A549 (cell line): ENCODE results near the gene ANGEL2. TPM values are rescaled to one million over a fixed set of nuclear protein-coding genes. Genes with fewer than 3 reads are reported as not detected.

Experiments
- ATAC-seq, 2 experiments: fragments of 200-7000 bp in 1 of 2; fragments of >200 bp in 1 of 2; cut with Nextera tagmentation in 1 of 2; cut with Tn5 transposase in 1 of 2; 3 replicates each; pipeline versions ENCODE4 v1.8.0 to v1.9.1; 2018 to 2020; ENCODE audit warnings: mild to moderate bottlenecking in 1 of 2, moderate library complexity in 1 of 2
- CTCF ChIA-PET: fragments of 300-600 bp; sonication (Branson Sonifier 250); formaldehyde crosslinking; extraction: SDS; loops from one replicate; lab custom pipeline; 2021; ENCODE audit warnings: antibody characterized with exemption, inconsistent platforms; lab: Yijun Ruan, JAX
- POLR2A ChIA-PET: fragments of 350-600 bp; formaldehyde crosslinking; extraction: SDS; loops from one replicate; lab custom pipeline; 2021; ENCODE audit warnings: antibody characterized with exemption, inconsistent platforms; lab: Yijun Ruan, JAX
- DNase-seq, 2 experiments: peaks; one replicate each; pipeline versions ENCODE4 v3.0.0 to v3.0.0-alpha.2; 2011 to 2016; ENCODE audit warnings: low read depth in 1 of 2, low spot score in 1 of 2
- FAIRE-seq: peaks from 2 replicates; lab custom pipeline; 2011; peaks lifted over from hg19 to GRCh38; lab: Jason Lieb, UNC
- H3K27ac ChIP-seq, 2 experiments: fragments of >200 bp; sonication (Bioruptor Twin); formaldehyde crosslinking; 3 replicates each; pipeline ENCODE4 v1.5.1; 2016 to 2017
- H3K4me1 ChIP-seq: fragments of >200 bp; sonication (Bioruptor Twin); formaldehyde crosslinking; 3 replicates; pipeline ENCODE4 v1.6.1; 2016
- H3K4me2 ChIP-seq: fragments of >200 bp; sonication (Bioruptor Twin); formaldehyde crosslinking; 3 replicates; pipeline ENCODE4 v1.6.1; 2016
- H3K4me3 ChIP-seq: fragments of >200 bp; sonication (Bioruptor Twin); formaldehyde crosslinking; 3 replicates; pipeline ENCODE4 v1.5.1; 2016
- H3K9me3 ChIP-seq: fragments of >200 bp; sonication (Bioruptor Twin); formaldehyde crosslinking; 3 replicates; pipeline ENCODE4 v1.6.1; 2016
- ATOH8 ChIP-seq: fragments of 250-450 bp; sonication (Bioruptor Pico); IDR thresholded peaks from 2 replicates; pipeline ENCODE4 v1.5.0; 2020; ENCODE audit warnings: low read depth, mild to moderate bottlenecking, moderate library complexity
- BCL3 ChIP-seq: fragments of >200 bp; sonication (Bioruptor Twin); formaldehyde crosslinking; IDR thresholded peaks from 3 replicates; pipeline ENCODE4 v1.6.1; 2016
- CBX8 ChIP-seq: fragments of 200-600 bp; sonication (generic); IDR thresholded peaks from 2 replicates; pipeline ENCODE4 v1.6.1; 2016
- CHD4 ChIP-seq: fragments of 200-600 bp; sonication (generic); IDR thresholded peaks from 2 replicates; pipeline ENCODE4 v1.6.1; 2016; ENCODE audit warnings: antibody characterized with exemption, mild to moderate bottlenecking, borderline replicate concordance
- E2F6 ChIP-seq: IDR thresholded peaks from 2 replicates; pipeline ENCODE4 v1.6.1; 2012; ENCODE audit warnings: low read depth, borderline replicate concordance
- EHF ChIP-seq: fragments of 250-450 bp; sonication (Bioruptor Pico); IDR thresholded peaks from 2 replicates; pipeline ENCODE4 v1.5.0; 2020; ENCODE audit warnings: mild to moderate bottlenecking
- EP300 ChIP-seq, 2 experiments: fragments of >200 bp; sonication (Bioruptor Twin); formaldehyde crosslinking; IDR thresholded peaks; 2 replicates in 1 of 2; 3 replicates in 1 of 2; pipeline ENCODE4 v1.6.1; 2016 to 2017
- FOSB ChIP-seq: fragments of 250-450 bp; sonication (Bioruptor Pico); IDR thresholded peaks from 2 replicates; pipeline ENCODE4 v1.5.0; 2020; ENCODE audit warnings: mild to moderate bottlenecking, moderate library complexity
- GATA3 ChIP-seq: IDR thresholded peaks from 2 replicates; pipeline ENCODE4 v1.6.1; 2012; ENCODE audit warnings: borderline replicate concordance
- HMGXB4 ChIP-seq: fragments of 250-450 bp; sonication (Bioruptor Pico); IDR thresholded peaks from 2 replicates; pipeline ENCODE4 v1.5.0; 2021; ENCODE audit warnings: mild to moderate bottlenecking, moderate library complexity, borderline replicate concordance
- MAFK ChIP-seq: fragments of 450-650 bp; IDR thresholded peaks from 2 replicates; pipeline ENCODE4 v1.6.1; 2014; ENCODE audit not compliant: partially characterized antibody
- MYC ChIP-seq: IDR thresholded peaks from 2 replicates; pipeline ENCODE4 v1.6.1; 2012; ENCODE audit warnings: mild to moderate bottlenecking, inconsistent platforms, low read length, improper control_type of control experiment, borderline replicate concordance
- NPAS2 ChIP-seq: fragments of 250-450 bp; sonication (Bioruptor Pico); IDR thresholded peaks from 2 replicates; pipeline ENCODE4 v1.8.0; 2022; ENCODE audit warnings: mild to moderate bottlenecking, moderate library complexity, borderline replicate concordance
- NR3C1 ChIP-seq: fragments of >200 bp; sonication (Bioruptor Twin); formaldehyde crosslinking; IDR thresholded peaks from 3 replicates; pipeline ENCODE4 v1.6.1; 2017
- PBX3 ChIP-seq: IDR thresholded peaks from 2 replicates; pipeline ENCODE4 v1.6.1; 2012
- RAD21 ChIP-seq, 2 experiments: fragments of >200 bp in 1 of 2; sonication (Bioruptor Twin) in 1 of 2; formaldehyde crosslinking in 1 of 2; IDR thresholded peaks in 1 of 2; conservative IDR thresholded peaks in 1 of 2; 2 replicates in 1 of 2; 3 replicates in 1 of 2; pipeline ENCODE4 v1.6.1; 2012 to 2018; ENCODE audit warnings: inconsistent platforms in 1 of 2
- RARB ChIP-seq: fragments of 250-450 bp; sonication (Bioruptor Pico); IDR thresholded peaks from 2 replicates; pipeline ENCODE4 v1.8.0; 2021; ENCODE audit warnings: mild to moderate bottlenecking, moderate library complexity
- RFX5 ChIP-seq: fragments of 450-650 bp; IDR thresholded peaks from 2 replicates; pipeline ENCODE4 v1.7.1; 2014; ENCODE audit warnings: antibody characterized with exemption, mild to moderate bottlenecking, moderate library complexity
- RNF2 ChIP-seq: fragments of 200-600 bp; sonication (generic); IDR thresholded peaks from 2 replicates; pipeline ENCODE4 v1.6.1; 2016; ENCODE audit warnings: low read depth, mild to moderate bottlenecking, antibody characterized with exemption, moderate library complexity, borderline replicate concordance
- SMC3 ChIP-seq: fragments of >200 bp; sonication (Bioruptor Twin); formaldehyde crosslinking; IDR thresholded peaks from 3 replicates; pipeline ENCODE4 v1.6.1; 2018; ENCODE audit warnings: inconsistent platforms
- SREBF2 ChIP-seq: fragments of 450-650 bp; IDR thresholded peaks from 2 replicates; pipeline ENCODE4 v1.6.1; 2014; ENCODE audit warnings: mild to moderate bottlenecking, moderate library complexity
- TFCP2L1 ChIP-seq: fragments of 250-450 bp; sonication (Bioruptor Pico); IDR thresholded peaks from 2 replicates; pipeline ENCODE4 v1.5.0; 2021; ENCODE audit warnings: mild to moderate bottlenecking
- ZC3H11A ChIP-seq: fragments of 450-650 bp; IDR thresholded peaks from 2 replicates; pipeline ENCODE4 v1.6.1; 2014; ENCODE audit warnings: antibody characterized with exemption, mild to moderate bottlenecking
- WGBS: methylation state at CpG from one replicate; pipeline ENCODE4 v1.1.6; 2017; ENCODE audit errors: missing lambda C conversion rate; 5-methylcytosine and 5-hydroxymethylcytosine counted together
- polyA plus RNA-seq, 4 experiments: library from polyadenylated mRNA; depleted of rRNA in 3 of 4; stranded (reverse); fragments of >200 nt; fragmentation: RNase III in 1 of 4; extraction: RNeasy Plus Mini Kit Qiagen cat#74134 plus additional on column Dnase treatment in 1 of 4; gene quantifications; 2 replicates in 3 of 4; 3 replicates in 1 of 4; pipeline ENCODE4 v1.2.3, GENCODE V29; 2011 to 2017

Gene ANGEL2
- polyA plus RNA-seq, 2 of the 4 experiments (the other 2 are of a cell fraction) = 20.4 to 38.9 TPM

GRCh38 chr1:212971312-212971711 lies 44.4 kb downstream of the ANGEL2 start:
- CTCF ChIA-PET = interaction anchor here (0.6 kb wide), 2 partner anchors 114 to 136 kb away, joined by 3 read pairs; no protein-coding TSS in a partner anchor
- DNase-seq (no peak), FAIRE-seq (no peak), ATAC-seq (no peak)
- 88% methylated on average over 5 of the region's 5 CpGs for WGBS
- Histone ChIP-seq H3K4me1 (peaks cover 9% of the 10 kb centered on the region; the same call in 2 of the 3 replicates), H3K4me3 (no peak overlapping the region), H3K9me3 (no peaks in the 10 kb centered on the region), H3K27ac (no peak overlapping the region), H3K4me2 (no peak overlapping the region)
- TF ChIP-seq RAD21 (conservative IDR thresholded peaks at IDR 0.05 in 1 of 2, IDR thresholded peaks at IDR 0.05 in 1 of 2) (no peak), CBX8 (no peak), EHF (no peak), FOSB (no peak), ATOH8 (CRISPR knock-in tag) (no peak), CHD4 (no peak), PBX3 (no peak), NR3C1 (no peak), HMGXB4 (no peak), RARB (CRISPR knock-in tag) (no peak), RFX5 (no peak)
- POLR2A ChIA-PET = no interaction called here

- TF ChIP-seq HMGXB4 (no peak), NPAS2 (CRISPR knock-in tag) (no peak), CHD4 (no peak), E2F6 (no peak), MAFK (no peak), EP300 (IDR thresholded peaks at IDR 0.05) (no peak), ZC3H11A (no peak), MYC (no peak), BCL3 (no peak), SREBF2 (no peak), TFCP2L1 (CRISPR knock-in tag) (no peak), RNF2 (no peak), EHF (no peak), GATA3 (no peak), FOSB (no peak), SMC3 (no peak)
- WGBS = 94% methylated on average over 4 of the region's 4 CpGs
- ChIA-PET CTCF (no interaction called here), POLR2A (no interaction called here)
- no peak for ATAC-seq
- Histone ChIP-seq H3K4me2 (no peak overlapping the region), H3K4me3 (no peak overlapping the region), H3K9me3 (no peaks in the 10 kb centered on the region), H3K27ac (no peak overlapping the region), H3K4me1 (peaks cover 9% of the 10 kb centered on the region; the same call in 2 of the 3 replicates)
- DNase-seq = no peak
- FAIRE-seq = no peak
Measured at GRCh38 chr1:212970085-212970484, 45.6 kb downstream of the ANGEL2 start.
